Measurements from ENCODE around the gene KLF16.

DNA sequence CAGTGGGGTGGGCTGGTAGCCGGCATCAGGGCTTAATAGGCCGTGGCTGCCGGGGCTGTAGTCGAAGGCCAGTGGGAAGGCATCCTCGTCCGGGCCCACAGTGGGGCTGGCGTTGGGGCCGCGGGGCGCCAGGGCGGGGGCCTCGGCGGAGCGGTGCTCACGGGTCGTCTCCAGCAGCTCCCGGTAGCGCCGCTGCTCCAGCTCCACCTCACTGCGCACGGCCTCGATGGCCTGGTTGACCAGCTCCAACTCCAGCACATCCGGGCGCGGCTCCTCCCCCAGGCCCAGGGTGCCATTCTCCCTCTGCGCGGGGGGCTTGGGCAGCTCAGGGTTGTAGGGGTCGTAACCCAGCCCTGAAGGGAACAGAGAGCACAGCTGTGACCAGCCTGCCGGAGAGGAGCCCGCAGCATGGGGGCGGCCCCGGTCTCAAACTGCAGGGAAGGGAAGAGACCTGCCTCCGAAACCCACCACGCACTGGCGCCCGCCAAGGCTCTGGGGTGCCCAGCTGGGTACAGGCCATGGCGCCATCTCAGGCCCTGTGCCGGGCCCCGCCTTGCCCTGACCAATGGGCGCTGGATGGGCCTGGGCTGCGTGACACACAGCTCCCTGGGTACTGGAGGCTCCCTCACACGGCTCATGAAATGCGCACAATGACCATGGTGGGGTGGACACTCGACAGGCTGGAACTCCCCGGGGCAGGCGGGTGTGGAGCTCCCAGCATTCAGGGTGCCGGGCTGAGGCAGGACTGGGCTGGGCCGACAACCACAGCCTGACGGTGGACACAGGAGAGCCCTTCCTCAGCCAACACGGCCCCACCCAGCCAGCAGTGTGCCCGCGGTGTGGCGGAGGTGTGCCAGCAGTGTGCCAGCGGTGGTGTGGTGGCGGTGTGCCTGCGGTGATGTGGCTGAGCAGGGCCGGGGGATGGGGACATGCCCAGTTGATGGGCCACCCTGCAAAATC lies 34.8 kb downstream of the KLF16 start:
- TF ChIP-seq CTCF (IDR thresholded peaks at IDR 0.05) (no peak), EP300 (IDR thresholded peaks at IDR 0.05) (no peak), POLR2AphosphoS5 (IDR thresholded peaks at IDR 0.05) (no peak), POLR2A (IDR thresholded peaks at IDR 0.05) (no peak)

Measured in gastroesophageal sphincter (tissue), 3 donors.